ENCODE results near the gene SNRNP35.

GRCh38 chr12:123475246-123475703 is 17.3 kb downstream of the SNRNP35 start:
- TF ChIP-seq EZH2 (IDR thresholded peaks at IDR 0.05): no peak
- no peak for TF ChIP-seq POLR2AphosphoS5 (IDR thresholded peaks at IDR 0.05; ENCODE audit: borderline replicate concordance, low read depth, low read length)
